ENCODE results near the gene MAPK7.

MAPK7 gene

DNA sequence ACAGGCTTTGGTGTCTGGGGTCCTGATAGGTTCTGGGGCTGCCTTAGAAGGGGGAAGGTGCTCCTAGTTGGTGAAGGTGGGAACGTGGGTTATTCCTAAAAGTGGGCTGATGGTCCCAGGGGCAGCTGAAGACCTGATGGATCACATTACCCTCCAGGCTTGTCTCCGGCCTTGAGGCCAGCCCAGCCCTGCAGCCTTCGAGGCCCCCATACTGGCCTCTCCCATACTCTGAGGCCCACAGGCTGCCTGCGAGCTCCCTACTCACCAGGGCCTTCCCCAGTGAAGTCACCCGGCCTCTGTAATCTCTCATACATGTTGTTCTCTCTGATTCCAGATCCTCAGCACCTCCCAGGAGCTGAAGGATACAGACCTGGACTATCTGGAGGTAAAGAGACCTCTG, 35.5 kb downstream of the MAPK7 start:
- no peak for DNase-seq
- H3K9me3 ChIP-seq (ENCODE audit: severe bottlenecking): no peaks in the 10 kb centered on the region
- TF ChIP-seq CTCF (IDR thresholded peaks at IDR 0.05; ENCODE audit: low read depth, low read length): no peak
- H3K27me3 ChIP-seq (ENCODE audit: insufficient read depth, low read depth, severe bottlenecking): no peaks in the 10 kb centered on the region
- no peak overlapping the region for H3K4me3 ChIP-seq (ENCODE audit: low read depth, low read length)
- H3K36me3 ChIP-seq: no peaks in the 10 kb centered on the region
- H3K27ac ChIP-seq: no peak overlapping the region

DNA sequence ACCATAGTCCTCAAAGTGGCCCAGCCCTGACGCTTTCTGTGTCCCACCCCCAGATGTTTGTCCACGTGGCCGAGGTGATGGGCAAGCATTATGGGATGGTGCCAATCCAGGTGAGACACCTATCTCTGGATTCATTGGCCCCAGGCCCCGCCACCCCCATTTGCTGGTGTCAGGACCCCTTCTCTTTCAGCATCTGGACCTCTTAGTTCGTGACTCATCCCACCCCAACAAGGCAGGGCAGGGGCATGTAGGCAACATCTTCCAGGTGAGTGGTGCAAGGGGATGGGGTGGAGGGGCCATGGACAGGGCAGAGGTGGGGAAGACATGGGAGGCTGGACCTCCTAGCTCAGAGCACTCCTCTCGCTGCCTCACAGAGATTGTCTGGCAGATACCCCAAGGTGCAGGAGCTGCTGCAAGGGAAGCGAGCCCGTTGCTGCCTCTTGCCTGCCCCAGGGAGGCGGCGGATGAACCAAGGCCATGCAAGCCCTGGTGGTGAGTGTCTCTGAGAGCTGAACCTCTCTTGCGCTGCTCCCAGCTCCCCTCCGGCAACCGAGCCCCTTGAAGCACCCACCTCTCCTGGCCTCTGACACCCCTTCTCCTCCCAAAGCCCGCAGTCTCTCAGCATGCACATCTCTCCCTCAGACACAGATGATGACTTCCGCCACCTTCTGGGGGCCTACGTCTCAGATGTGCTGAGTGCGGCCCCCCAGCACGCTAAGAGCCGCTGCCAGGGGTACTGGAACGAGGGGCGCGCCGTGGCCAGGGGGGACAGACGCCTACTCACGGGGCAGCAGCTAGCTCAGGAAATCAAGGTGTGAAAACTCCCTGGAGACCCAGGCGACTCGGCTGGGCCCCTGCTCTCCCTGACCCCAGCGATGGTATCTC, 36.3 kb downstream of the MAPK7 start:
- Histone ChIP-seq H3K4me3 (ENCODE audit: low read depth, low read length) (no peak overlapping the region), H3K27ac (no peak overlapping the region), H3K27me3 (ENCODE audit: insufficient read depth, low read depth, severe bottlenecking) (no peaks in the 10 kb centered on the region), H3K36me3 (no peaks in the 10 kb centered on the region), H3K9me3 (ENCODE audit: severe bottlenecking) (no peaks in the 10 kb centered on the region)
- DNase-seq: no peak
- TF ChIP-seq CTCF (IDR thresholded peaks at IDR 0.05; ENCODE audit: low read depth, low read length): no peak

GRCh38 chr17:19415311-19415710, 37.0 kb downstream of the MAPK7 start:
- H3K36me3 ChIP-seq: no peaks in the 10 kb centered on the region
- DNase-seq: no peak
- H3K9me3 ChIP-seq (ENCODE audit: severe bottlenecking): no peaks in the 10 kb centered on the region
- no peak overlapping the region for H3K4me3 ChIP-seq (ENCODE audit: low read depth, low read length)
- H3K27me3 ChIP-seq (ENCODE audit: insufficient read depth, low read depth, severe bottlenecking): no peaks in the 10 kb centered on the region
- no peak overlapping the region for H3K27ac ChIP-seq
- TF ChIP-seq CTCF (IDR thresholded peaks at IDR 0.05; ENCODE audit: low read depth, low read length): peak; percentile 11; the same call in 1 of the 2 replicates

GRCh38 chr17:19415806-19416775, 37.8 kb downstream of the MAPK7 start:
- Histone ChIP-seq H3K27ac (no peak overlapping the region), H3K27me3 (ENCODE audit: insufficient read depth, low read depth, severe bottlenecking) (no peaks in the 10 kb centered on the region), H3K36me3 (no peaks in the 10 kb centered on the region), H3K9me3 (ENCODE audit: severe bottlenecking) (no peaks in the 10 kb centered on the region), H3K4me3 (ENCODE audit: low read depth, low read length) (no peak overlapping the region)
- DNase-seq: no peak
- no peak for TF ChIP-seq CTCF (IDR thresholded peaks at IDR 0.05; ENCODE audit: low read depth, low read length)

DNA sequence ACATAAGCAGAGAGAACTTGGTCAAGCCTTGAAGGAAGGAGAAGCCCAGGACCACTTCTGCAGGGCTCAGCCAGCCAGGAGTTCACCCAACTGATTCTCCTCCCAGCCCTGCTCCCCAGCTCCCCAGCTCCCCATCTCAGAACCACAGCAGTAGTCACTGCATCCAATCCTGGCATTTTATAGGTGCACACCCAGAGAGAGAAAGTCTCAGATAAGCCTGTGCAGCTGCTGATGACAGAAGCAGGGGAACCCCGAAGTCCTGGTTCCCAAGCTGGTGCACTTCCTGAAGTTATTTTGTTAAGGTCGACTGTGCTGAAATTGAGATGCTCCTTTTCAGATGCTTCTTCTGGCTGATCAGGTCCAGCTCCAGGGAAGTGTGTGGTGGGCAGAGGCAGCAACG, 39.3 kb downstream of the MAPK7 start:
- Histone ChIP-seq H3K27me3 (ENCODE audit: insufficient read depth, low read depth, severe bottlenecking) (no peaks in the 10 kb centered on the region), H3K4me3 (ENCODE audit: low read depth, low read length) (no peak overlapping the region), H3K27ac (no peak overlapping the region), H3K36me3 (no peaks in the 10 kb centered on the region), H3K9me3 (ENCODE audit: severe bottlenecking) (no peaks in the 10 kb centered on the region)
- TF ChIP-seq CTCF (IDR thresholded peaks at IDR 0.05; ENCODE audit: low read depth, low read length): no peak
- no peak for DNase-seq
